A673 (cell line): Measurements from ENCODE around the gene NHERF1. TPM values are rescaled to one million over a fixed set of nuclear protein-coding genes. Genes with fewer than 3 reads are reported as not detected.

Experiments used
- BruUV-seq: library from RNA; stranded (reverse); fragments of 400-500 nt; replicated peaks from 2 replicates; lab custom pipeline; 2021; lab: Mats Ljungman, UMichigan
- CTCF ChIA-PET: fragments of 300-600 bp; sonication (Branson Sonifier 250); formaldehyde crosslinking; loops from one replicate; lab custom pipeline; 2022; ENCODE audit warnings: antibody characterized with exemption; lab: Charles Lee
- POLR2A ChIA-PET: fragments of 300-600 bp; sonication (Branson Sonifier 250); formaldehyde crosslinking; loops from one replicate; lab custom pipeline; 2022; ENCODE audit warnings: antibody characterized with exemption; ENCODE audit not compliant: low non-redundant PET; lab: Charles Lee
- DNase-seq: peaks from one replicate; pipeline ENCODE4 v3.0.0-alpha.2; 2015; ENCODE audit warnings: low spot score
- H3K27ac ChIP-seq: fragments of 200-600 bp; sonication (generic); 2 replicates; pipeline ENCODE4 v1.5.1; 2016; ENCODE audit warnings: mixed run types, low read depth, mild to moderate bottlenecking, mixed read lengths, antibody characterized with exemption, low read length; ENCODE audit not compliant: poor library complexity, severe bottlenecking
- H3K27me3 ChIP-seq: fragments of 200-600 bp; sonication (generic); replicated peaks from 2 replicates; pipeline ENCODE4 v1.6.1; 2017; ENCODE audit warnings: mixed run types, low read depth, mild to moderate bottlenecking, mixed read lengths, antibody characterized with exemption, low read length; ENCODE audit not compliant: insufficient read depth, poor library complexity
- H3K36me3 ChIP-seq: fragments of 200-600 bp; sonication (generic); 2 replicates; pipeline ENCODE4 v1.6.1; 2016; ENCODE audit warnings: mixed run types, mild to moderate bottlenecking, mixed read lengths, antibody characterized with exemption, low read length; ENCODE audit not compliant: insufficient read depth, poor library complexity, severe bottlenecking
- H3K4me1 ChIP-seq: fragments of 200-600 bp; sonication (generic); 2 replicates; pipeline ENCODE4 v1.6.1; 2017; ENCODE audit warnings: mixed run types, mild to moderate bottlenecking, mixed read lengths, antibody characterized with exemption, low read length; ENCODE audit not compliant: insufficient read depth, poor library complexity, severe bottlenecking
- H3K4me3 ChIP-seq: fragments of 200-600 bp; sonication (generic); 2 replicates; pipeline ENCODE4 v1.5.1; 2016; ENCODE audit warnings: low read depth, mixed run types, mild to moderate bottlenecking, mixed read lengths, low read length; ENCODE audit not compliant: poor library complexity, severe bottlenecking
- H3K9me3 ChIP-seq: fragments of 200-600 bp; sonication (generic); 2 replicates; pipeline ENCODE4 v1.6.1; 2016; ENCODE audit warnings: mixed run types, low read depth, mild to moderate bottlenecking, mixed read lengths, antibody characterized with exemption, low read length; ENCODE audit not compliant: poor library complexity, severe bottlenecking
- CTCF ChIP-seq: fragments of 300-800, 200-600 bp; sonication (generic); conservative IDR thresholded peaks from 2 replicates; pipeline ENCODE4 v1.5.1; 2017; ENCODE audit warnings: low read depth, mild to moderate bottlenecking, antibody characterized with exemption, low read length, moderate library complexity, mixed read lengths
- EZH2 ChIP-seq: fragments of 200-600 bp; sonication (generic); IDR thresholded peaks from 2 replicates; pipeline ENCODE4 v1.6.1; 2017; ENCODE audit warnings: borderline replicate concordance, low read depth, mild to moderate bottlenecking, mixed read lengths, antibody characterized with exemption, low read length; ENCODE audit not compliant: poor library complexity, severe bottlenecking
- intact Hi-C: fragments of 100-400 bp; cut with micrococcal nuclease; formaldehyde crosslinking; loops from one replicate; pipeline ENCODE4 v1.10.0; 2022; ENCODE audit not compliant: unreplicated experiment
- total RNA-seq: library from RNA; stranded (reverse); gene quantifications from 2 replicates; pipeline ENCODE4 v1.2.3, GENCODE V29; 2021

NHERF1 gene
- total RNA-seq, 1 experiment from 2014 or later: 33.8 TPM

GRCh38 chr17:74779501-74779900 is 31.1 kb downstream of the NHERF1 start:
- Histone ChIP-seq H3K27ac (no peak overlapping the region), H3K4me1 (no peaks in the 10 kb centered on the region), H3K36me3 (no peaks in the 10 kb centered on the region), H3K27me3 (no peaks in the 10 kb centered on the region), H3K9me3 (no peaks in the 10 kb centered on the region), H3K4me3 (no peak overlapping the region)
- TF ChIP-seq EZH2 (no peak), CTCF (no peak)
- POLR2A ChIA-PET: no interaction called here
- TSS peak; percentile 33 for BruUV-seq
- DNase-seq: no peak
- intact Hi-C loops: loop anchor here (5.0 kb wide), 1 partner anchor 37 kb away; no protein-coding TSS in a partner anchor
- CTCF ChIA-PET: interaction anchor here (1.0 kb wide), 1 partner anchor 35 kb away, joined by 3 read pairs; no protein-coding TSS in a partner anchor

- no peaks in the 10 kb centered on the region for H3K36me3 ChIP-seq
- H3K4me3 ChIP-seq: no peak overlapping the region
- POLR2A ChIA-PET: no interaction called here
- H3K27ac ChIP-seq: no peak overlapping the region
- no peaks in the 10 kb centered on the region for H3K4me1 ChIP-seq
- no peaks in the 10 kb centered on the region for H3K9me3 ChIP-seq
- CTCF ChIA-PET: interaction anchor here (1.0 kb wide), 1 partner anchor 35 kb away, joined by 3 read pairs; no protein-coding TSS in a partner anchor
- no peaks in the 10 kb centered on the region for H3K27me3 ChIP-seq
- DNase-seq: no peak
- intact Hi-C loops: loop anchor here (5.0 kb wide), 1 partner anchor 38 kb away; no protein-coding TSS in a partner anchor
- no TSS peak for BruUV-seq
- no peak for TF ChIP-seq EZH2
- TF ChIP-seq CTCF: no peak
Observed at GRCh38 chr17:74779948-74780400, 31.5 kb downstream of the NHERF1 start.

GRCh38 chr17:74780443-74781238 is 32.2 kb downstream of the NHERF1 start:
- no peaks in the 10 kb centered on the region for H3K27me3 ChIP-seq
- intact Hi-C loops: no loop called here
- no peak overlapping the region for H3K4me3 ChIP-seq
- peaks cover 3% of the 10 kb centered on the region for H3K36me3 ChIP-seq
- H3K4me1 ChIP-seq: no peaks in the 10 kb centered on the region
- no peaks in the 10 kb centered on the region for H3K9me3 ChIP-seq
- ChIA-PET POLR2A (no interaction called here), CTCF (interaction anchor here (0.6 kb wide), 1 partner anchor 172 kb away, joined by 8 read pairs; no protein-coding TSS in a partner anchor)
- no peak overlapping the region for H3K27ac ChIP-seq
- TF ChIP-seq EZH2 (no peak), CTCF (peak; percentile 60)
- BruUV-seq: no TSS peak
- peak; percentile 55 for DNase-seq
